GM12872 (cell line): Measurements from ENCODE around the gene CLDN7.

Experiments
- TF ChIP-seq, protein P1 (sequence below): IDR thresholded peaks from 3 replicates; pipeline ENCODE4 v1.5.1; 2011; ENCODE audit warnings: low read depth, mild to moderate bottlenecking, low read length, moderate library complexity; ENCODE audit not compliant: insufficient read depth

Gene CLDN7

GRCh38 chr17:7266784-7267183 is 4.5 kb upstream of the CLDN7 start:
- TF ChIP-seq, protein P1, sequence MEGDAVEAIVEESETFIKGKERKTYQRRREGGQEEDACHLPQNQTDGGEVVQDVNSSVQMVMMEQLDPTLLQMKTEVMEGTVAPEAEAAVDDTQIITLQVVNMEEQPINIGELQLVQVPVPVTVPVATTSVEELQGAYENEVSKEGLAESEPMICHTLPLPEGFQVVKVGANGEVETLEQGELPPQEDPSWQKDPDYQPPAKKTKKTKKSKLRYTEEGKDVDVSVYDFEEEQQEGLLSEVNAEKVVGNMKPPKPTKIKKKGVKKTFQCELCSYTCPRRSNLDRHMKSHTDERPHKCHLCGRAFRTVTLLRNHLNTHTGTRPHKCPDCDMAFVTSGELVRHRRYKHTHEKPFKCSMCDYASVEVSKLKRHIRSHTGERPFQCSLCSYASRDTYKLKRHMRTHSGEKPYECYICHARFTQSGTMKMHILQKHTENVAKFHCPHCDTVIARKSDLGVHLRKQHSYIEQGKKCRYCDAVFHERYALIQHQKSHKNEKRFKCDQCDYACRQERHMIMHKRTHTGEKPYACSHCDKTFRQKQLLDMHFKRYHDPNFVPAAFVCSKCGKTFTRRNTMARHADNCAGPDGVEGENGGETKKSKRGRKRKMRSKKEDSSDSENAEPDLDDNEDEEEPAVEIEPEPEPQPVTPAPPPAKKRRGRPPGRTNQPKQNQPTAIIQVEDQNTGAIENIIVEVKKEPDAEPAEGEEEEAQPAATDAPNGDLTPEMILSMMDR = no peak

GRCh38 chr17:7263801-7264078 is 1.5 kb upstream of the CLDN7 start:
- TF ChIP-seq, protein P1 = no peak

- TF ChIP-seq, protein P1 = no peak
Measured at GRCh38 chr17:7262935-7263800, 890 bp upstream of the CLDN7 start.

DNA sequence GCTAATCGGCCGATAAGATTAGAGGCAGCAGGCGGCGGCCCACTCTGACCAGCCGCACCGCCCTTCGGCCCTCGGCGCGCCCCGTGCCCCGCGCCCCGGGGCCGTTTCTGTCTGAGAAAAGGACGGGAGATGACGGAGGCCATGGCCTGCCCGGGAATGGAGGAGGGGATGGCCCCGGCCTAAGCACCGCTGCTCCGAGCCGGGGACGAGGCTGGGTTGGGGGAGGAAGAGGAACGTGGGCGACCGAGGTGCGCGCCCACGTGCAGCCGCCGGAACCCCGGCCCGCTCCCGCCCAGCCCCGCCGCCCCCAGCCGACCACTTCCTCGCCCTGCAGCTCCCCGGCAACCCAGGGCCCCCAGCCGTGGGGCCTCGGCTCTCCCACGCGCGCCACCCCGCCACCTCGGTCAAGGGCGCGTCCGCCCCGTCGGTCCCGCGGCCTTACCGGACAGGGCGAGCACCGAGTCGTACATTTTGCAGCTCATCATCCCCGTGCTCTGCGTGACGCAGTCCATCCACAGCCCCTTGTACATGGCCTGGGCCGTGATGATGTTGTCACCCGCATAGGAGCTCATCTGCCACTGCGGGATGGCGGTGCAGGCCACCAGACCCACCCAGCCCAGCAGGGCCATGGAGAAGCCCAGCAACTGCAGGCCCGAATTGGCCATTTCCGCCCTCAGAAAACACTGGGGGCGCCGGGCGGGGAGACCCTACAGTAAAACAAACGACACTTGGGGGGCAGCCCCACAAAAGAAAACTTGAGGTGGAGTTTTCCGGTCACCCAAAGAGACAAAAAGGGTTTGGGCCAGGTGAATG is 693 bp downstream of the CLDN7 start:
- TF ChIP-seq, protein P1 = no peak

DNA sequence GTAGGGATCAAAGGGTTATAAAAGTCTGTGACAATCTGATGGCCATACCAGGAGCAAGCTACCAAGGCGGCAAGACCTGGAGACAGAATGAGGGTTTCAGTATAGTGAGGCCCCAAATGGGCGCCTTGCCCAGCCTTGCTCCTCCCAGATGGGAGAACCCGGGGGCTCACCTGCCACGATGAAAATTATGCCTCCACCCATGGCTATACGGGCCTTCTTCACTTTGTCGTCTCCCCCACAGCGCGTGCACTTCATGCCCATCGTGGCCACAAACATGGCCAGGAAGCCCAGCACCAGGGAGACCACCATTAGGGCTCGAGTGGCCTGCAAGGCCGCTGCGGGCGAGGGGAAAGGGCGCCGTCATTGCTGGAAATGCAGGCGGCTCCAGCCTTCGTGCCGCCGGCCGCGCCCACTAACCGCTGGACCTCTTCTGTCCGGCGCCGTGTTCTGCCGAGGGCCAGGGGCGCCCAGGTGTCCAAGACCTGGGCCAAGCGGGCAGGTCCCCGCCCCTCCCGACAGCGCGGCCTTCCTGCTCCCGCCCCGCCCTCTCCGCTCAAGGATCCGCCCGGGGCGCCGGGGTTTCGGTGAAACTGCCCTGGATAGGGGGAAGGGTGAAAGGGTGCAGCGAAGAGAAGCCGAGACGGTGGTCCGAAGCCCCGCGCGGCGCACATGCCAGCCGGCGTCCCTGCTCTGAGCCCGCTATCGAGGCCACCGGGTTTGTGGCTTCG is 1.5 kb downstream of the CLDN7 start:
- TF ChIP-seq, protein P1 = no peak

- TF ChIP-seq, protein P1 = no peak
Measured at GRCh38 chr17:7260151-7260550, 2.1 kb downstream of the CLDN7 start.

DNA sequence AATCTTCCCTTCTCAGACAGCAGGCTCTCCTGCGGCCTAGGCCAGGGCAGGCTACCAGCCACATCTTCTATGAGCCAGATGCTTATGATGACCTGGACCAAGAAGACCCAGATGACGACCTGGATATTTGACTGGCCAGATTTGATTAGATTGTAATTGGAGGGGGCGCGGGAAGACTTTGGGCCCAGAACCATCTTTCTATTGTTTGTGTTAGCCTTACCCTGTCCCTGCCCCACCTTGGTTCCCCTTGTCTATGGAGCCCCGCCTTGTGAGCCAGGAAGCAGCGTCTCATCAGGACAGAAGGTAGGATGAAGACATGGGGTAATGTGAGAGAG is 2.8 kb downstream of the CLDN7 start:
- TF ChIP-seq, protein P1 = no peak
